Colon (tissue), 2 donors: ENCODE data around the gene HTD2.
"Not testable (repeated sequence)": the region's sequence is repeated elsewhere in the genome, so short reads cannot be mapped to it uniquely, and the experiment has no call there.

Experiments
- FAIRE-seq: peaks from 2 replicates; lab custom pipeline; 2012; peaks lifted over from hg19 to GRCh38; lab: Jason Lieb, UNC
- donor health status: control.
- donor health status: control.

The HTD2 gene

GRCh38 chr3:58305882-58306711 is at the start of gene HTD2, which contains the start of gene RPP14:
TSS of gene HTD2 (plus strand) at chr3:58306520. CDS start at chr3:58317614, 11,094 bp downstream.
TSS of gene RPP14 (plus strand) at chr3:58306245. CDS start at chr3:58310330, 4,085 bp downstream.
- FAIRE-seq: peak; percentile 21

- no peak for FAIRE-seq
Measured at GRCh38 chr3:58258392-58259055, 47.8 kb upstream of the HTD2 start.

DNA sequence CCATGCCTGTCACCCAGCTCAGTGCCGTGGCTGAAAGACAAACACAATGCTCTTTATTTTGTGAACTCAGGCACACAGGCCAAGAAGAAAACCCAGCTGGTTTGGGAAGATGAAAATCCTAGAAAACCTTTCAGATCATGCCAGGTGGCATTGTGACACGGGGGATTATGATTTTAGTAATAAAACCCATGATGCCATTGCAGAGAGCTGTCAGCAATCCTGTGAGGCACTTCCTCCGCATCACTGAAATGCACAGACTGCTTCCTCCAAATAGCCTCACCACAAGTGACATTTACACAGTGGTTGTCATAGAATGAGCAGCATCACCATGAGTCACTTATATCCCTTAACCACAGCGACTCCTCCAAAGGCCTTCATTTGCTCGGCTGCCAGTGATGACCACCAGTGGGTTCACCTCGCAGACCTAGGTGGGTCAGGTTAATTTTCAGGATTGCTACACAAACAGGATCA is 46.0 kb upstream of the HTD2 start:
- FAIRE-seq: no peak

- no peak for FAIRE-seq
Measured at GRCh38 chr3:58260733-58261132, 45.6 kb upstream of the HTD2 start.

- FAIRE-seq: no peak
Measured at GRCh38 chr3:58261954-58262666, 44.2 kb upstream of the HTD2 start.

DNA sequence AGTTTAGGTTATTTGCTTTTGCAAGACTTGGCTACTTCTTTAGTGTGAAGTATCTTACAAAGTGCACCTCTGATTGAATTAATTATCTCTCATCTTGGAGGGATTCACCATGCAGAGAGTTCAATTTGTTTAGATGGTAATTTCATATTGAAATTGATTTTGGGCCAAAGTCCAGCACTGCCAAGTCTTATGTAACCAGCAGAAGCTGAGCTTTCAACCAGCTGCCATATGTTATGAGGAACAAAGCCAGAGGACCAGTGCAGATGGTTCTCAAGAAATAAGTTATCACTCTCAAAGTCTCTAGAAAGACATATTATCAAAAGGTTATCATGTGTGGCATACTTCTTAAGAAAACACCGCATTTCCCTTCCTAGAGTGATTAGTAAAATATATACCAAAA is 39.7 kb upstream of the HTD2 start:
- FAIRE-seq: no peak

DNA sequence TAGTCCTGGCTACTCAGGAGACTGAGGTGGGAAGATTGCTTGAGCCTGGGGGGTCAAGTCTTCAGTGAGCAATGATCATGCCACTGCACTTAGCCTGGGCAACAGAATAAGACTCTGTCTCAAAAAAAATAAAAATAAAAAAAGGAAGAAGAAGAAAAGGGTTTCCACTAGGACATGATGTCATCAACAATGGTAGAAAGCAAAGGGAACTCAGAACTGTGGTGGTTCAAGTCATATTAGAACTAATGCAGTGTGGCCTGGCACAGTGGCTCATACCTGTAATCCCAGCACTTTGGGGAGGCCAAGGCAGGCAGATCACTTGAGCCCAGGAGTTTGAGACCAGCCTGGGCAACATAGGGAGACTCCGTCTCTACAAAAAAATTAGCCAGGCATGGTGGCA is 38.8 kb upstream of the HTD2 start:
- FAIRE-seq: not testable (repeated sequence)

DNA sequence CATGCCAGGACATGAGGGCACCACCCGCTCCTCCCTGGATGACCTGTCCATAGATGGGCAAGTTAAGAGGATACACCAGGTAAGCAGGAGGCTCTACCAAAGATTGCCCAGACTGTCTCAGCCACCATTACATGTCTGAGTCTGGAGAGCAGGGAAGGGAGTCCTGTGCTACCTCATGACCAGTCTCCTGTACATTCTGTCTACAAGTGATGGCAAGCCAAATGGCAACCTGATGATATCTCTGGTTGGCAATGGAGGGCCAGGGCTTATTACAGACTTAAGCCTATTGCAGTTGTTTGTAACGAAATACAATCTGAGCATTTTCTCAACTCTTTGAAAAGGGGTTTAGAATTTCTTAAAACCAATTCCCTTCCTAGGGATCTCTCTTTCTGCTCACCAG is 37.0 kb upstream of the HTD2 start:
- no peak for FAIRE-seq

DNA sequence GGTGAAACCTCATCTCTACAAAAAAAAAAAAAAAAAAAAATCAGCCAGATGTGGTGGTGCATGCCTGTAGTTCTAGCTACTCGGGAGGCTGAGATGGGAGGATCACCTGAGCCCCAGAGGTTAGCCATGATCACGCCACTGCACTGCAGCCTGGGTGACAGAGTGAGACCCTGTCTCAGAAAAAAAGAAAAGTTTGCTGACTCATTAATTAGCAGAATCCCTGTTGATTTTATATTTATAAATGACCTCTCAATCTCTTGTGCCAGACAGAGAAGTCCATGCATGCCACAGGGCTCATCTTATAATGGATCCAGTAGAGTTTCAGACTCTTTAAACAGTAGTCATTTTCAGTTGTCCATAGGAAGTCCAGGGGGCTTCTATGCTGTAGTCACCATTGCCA is 35.8 kb upstream of the HTD2 start:
- no peak for FAIRE-seq

DNA sequence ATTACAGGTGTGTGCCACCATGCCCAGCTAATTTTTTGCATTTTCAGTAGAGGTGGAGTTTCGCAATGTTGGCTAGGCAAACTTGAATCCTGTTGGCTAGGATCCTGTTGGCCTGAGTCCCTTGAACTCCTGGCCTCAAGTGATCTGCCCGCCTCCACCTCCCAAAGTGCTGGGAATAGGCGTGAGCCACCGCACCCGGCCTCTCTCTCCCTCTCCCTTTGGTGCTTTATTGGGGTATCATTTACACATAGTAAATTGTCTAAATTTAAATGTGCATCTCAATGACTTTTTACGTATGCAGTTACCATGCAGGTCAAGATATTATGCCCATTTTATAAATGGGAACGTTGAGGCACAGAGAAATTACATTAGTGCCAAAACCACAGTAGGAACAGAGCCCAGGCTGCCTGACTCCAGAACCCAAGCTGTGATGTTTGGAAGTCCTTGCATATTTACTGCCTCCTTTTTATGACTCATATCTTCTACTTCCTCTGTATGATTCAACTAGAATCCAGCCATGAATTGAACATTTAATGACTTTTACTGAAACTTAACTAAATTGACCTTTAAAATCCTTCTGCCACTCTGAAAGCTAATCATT is 34.3 kb upstream of the HTD2 start:
- no peak for FAIRE-seq

GRCh38 chr3:58272891-58273290 is 33.4 kb upstream of the HTD2 start:
- FAIRE-seq: no peak

DNA sequence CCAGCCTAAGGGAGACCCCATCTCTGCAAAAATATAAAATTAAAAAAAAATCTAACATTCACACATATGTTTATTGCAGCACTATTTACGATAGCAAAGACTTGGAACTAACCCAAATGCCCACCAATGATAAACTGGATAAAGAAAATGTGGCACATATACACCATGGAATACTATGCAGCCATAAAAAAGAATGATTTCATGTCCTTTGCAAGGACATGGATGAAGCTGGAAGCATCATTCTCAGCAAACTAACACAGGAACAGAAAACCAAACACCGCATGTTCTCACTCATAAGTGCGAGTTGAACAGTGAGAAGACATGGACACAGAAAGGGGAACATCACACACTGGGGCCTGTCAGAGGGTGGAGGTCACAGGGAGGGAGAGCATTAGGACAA is 33.0 kb upstream of the HTD2 start:
- FAIRE-seq: not testable (repeated sequence)

GRCh38 chr3:58274027-58274614 is 32.2 kb upstream of the HTD2 start:
- no peak for FAIRE-seq

- FAIRE-seq: no peak
Measured at GRCh38 chr3:58281069-58281468, 25.3 kb upstream of the HTD2 start.

DNA sequence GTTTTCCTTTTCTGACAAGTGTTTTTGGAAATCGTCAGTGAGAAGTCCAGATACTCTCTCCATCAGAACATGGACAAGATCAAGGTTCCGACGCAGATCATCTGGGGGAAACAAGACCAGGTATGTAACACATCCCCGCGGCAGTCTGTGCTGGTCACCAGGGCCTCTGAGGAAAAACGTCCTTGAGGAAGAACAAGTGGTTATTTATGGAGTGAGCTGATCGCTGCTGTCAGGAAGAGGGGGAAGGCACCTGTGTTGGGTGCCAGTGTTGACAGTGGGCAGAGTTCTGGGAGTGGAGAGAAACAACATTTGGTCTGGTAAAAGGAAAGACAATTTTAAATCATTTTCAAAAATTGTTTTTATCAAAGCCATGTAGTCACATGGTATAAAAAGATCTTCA is 21.0 kb upstream of the HTD2 start:
- FAIRE-seq: no peak

- FAIRE-seq: no peak
Measured at GRCh38 chr3:58287354-58287753, 19.0 kb upstream of the HTD2 start.

GRCh38 chr3:58288011-58288728 is 18.1 kb upstream of the HTD2 start:
- no peak for FAIRE-seq

DNA sequence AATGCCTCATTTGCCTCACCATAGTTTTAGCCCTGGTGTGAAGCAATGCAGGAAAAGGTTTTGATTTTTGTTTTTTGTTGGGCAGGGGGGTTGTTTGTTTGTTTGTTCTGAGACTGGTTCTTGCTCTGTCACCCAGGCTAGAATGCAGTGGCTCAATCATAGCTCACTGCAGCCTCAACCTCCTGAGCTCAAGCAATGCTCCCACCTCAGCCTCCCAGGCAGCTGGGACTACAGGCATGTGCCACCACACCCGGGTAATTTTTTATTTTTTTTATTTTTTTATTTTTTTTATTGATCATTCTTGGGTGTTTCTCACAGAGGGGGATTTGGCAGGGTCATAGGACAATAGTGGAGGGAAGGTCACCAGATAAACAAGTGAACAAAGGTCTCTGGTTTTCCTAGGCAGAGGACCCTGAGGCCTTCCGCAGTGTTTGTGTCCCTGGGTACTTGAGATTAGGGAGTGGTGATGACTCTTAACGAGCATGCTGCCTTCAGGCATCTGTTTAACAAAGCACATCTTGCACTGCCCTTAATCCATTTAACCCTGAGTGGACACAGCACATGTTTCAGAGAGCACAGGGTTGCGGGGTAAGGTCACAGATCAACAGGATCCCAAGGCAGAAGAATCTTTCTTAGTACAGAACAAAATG is 17.2 kb upstream of the HTD2 start:
- FAIRE-seq: not testable (repeated sequence)

DNA sequence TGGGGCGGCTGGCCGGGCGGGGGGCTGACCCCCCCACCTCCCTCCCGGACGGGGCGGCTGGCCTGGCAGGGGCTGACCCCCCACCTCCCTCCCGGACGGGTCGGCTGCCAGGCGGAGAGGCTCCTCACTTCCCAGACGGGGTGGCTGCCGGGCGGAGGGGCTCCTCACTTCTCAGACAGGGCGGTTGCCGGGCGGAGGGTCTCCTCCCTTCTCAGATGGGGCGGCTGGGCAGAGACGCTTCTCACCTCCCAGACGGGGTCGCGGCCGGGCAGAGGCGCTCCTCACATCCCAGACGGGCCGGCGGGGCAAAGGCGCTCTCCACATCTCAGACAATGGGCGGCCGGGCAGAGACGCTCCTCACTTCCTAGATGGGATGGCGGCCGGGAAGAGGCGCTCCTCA is 15.9 kb upstream of the HTD2 start:
- FAIRE-seq: not testable (repeated sequence)

GRCh38 chr3:58291671-58292338 is 14.5 kb upstream of the HTD2 start:
- no peak for FAIRE-seq
